Left ventricle myocardium superior (tissue), 1 donor: ENCODE results near the gene PPP1R13L. TPM values are rescaled to one million over a fixed set of nuclear protein-coding genes. Genes with fewer than 3 reads are reported as not detected.
A peak's percentile ranks its signal among the peaks of the same experiment; 100 is the strongest.
"Not testable (repeated sequence)": the region's sequence is repeated elsewhere in the genome, so short reads cannot be mapped to it uniquely, and the experiment has no call there.

ENCODE experiments used
- ATAC-seq: fragments of 200-7000 bp; cut with Tn5 transposase; one replicate; pipeline ENCODE4 v1.9.1; 2020; ENCODE audit warnings: mild to moderate bottlenecking, moderate library complexity
- DNase-seq: peaks from one replicate; pipeline ENCODE4 v3.0.0-alpha.2; 2020
- intact Hi-C: fragments of 100-400 bp; cut with micrococcal nuclease; formaldehyde crosslinking; loops from one replicate; pipeline ENCODE4 v1.11.0; 2022
- total RNA-seq: library from RNA; stranded (reverse); fragmentation: NEBNext Ultra II Directional; extraction: Animal tissue kit (Norgen Biotek cat#: 25700); gene quantifications from one replicate; pipeline ENCODE4 v1.2.1, GENCODE V29; 2021
- donor health status: DM: no; HTN: yes; CAD: no; lungs with severe emphysema.

The PPP1R13L gene
- total RNA-seq, 1 donor from 2014 or later, result 222 TPM

- ATAC-seq (no peak), DNase-seq (peak; percentile 39)
- intact Hi-C loops, result no loop called here
Measured at GRCh38 chr19:45408830-45409556, 4.1 kb upstream of the PPP1R13L start.

GRCh38 chr19:45408121-45408520 is 3.3 kb upstream of the PPP1R13L start:
- intact Hi-C loops, result no loop called here
- DNase-seq (no peak), ATAC-seq (no peak)

GRCh38 chr19:45407585-45407984 is 2.7 kb upstream of the PPP1R13L start:
- intact Hi-C loops, DNase-seq, ATAC-seq: not testable (repeated sequence)

- ATAC-seq (no peak), DNase-seq (no peak)
- intact Hi-C loops, result no loop called here
Measured at GRCh38 chr19:45407091-45407375, 2.2 kb upstream of the PPP1R13L start.

GRCh38 chr19:45406226-45407090 is 1.6 kb upstream of the PPP1R13L start, which contains the start of gene POLR1G:
POLR1G (plus strand) TSS chr19:45406644; CDS start chr19:45406697, 53 bp downstream.
- peak; percentile 83 for DNase-seq
- intact Hi-C loops, result no loop called here
- ATAC-seq, result peak; percentile 53

- ATAC-seq, result peak; percentile 65
- peak; percentile 92 for DNase-seq
- intact Hi-C loops, result no loop called here
Measured at GRCh38 chr19:45405435-45406225, 761 bp upstream of the PPP1R13L start.

GRCh38 chr19:45403781-45404556 is 900 bp downstream of the PPP1R13L start:
- ATAC-seq (peak; percentile 58), DNase-seq (peak; percentile 86)
- intact Hi-C loops, result no loop called here

GRCh38 chr19:45403272-45403671 is 1.6 kb downstream of the PPP1R13L start:
- intact Hi-C loops, result no loop called here
- no peak for DNase-seq

GRCh38 chr19:45402298-45403061 is 2.4 kb downstream of the PPP1R13L start:
- ATAC-seq, result peak; percentile 7

More at GRCh38 chr19:45403272-45403671, 1.6 kb downstream of the PPP1R13L start:
- peak; percentile 1 for ATAC-seq

GRCh38 chr19:45401815-45402214 is 3.1 kb downstream of the PPP1R13L start:
- no peak for ATAC-seq
- no peak for DNase-seq
- intact Hi-C loops, result no loop called here

More at GRCh38 chr19:45402298-45403061, 2.4 kb downstream of the PPP1R13L start:
- peak; percentile 77 for DNase-seq
- intact Hi-C loops, result no loop called here

- intact Hi-C loops, result no loop called here
- no peak for ATAC-seq
- no peak for DNase-seq
Measured at GRCh38 chr19:45400192-45400591, 4.7 kb downstream of the PPP1R13L start.

- DNase-seq (no peak), ATAC-seq (no peak)
- intact Hi-C loops, result no loop called here
Measured at GRCh38 chr19:45395821-45396617, 8.8 kb downstream of the PPP1R13L start.

- ATAC-seq, result no peak
- no peak for DNase-seq
Measured at GRCh38 chr19:45391871-45392665, 12.8 kb downstream of the PPP1R13L start.

GRCh38 chr19:45391346-45391745 is 13.5 kb downstream of the PPP1R13L start:
- no peak for DNase-seq
- intact Hi-C loops, result no loop called here

More at GRCh38 chr19:45391871-45392665, 12.8 kb downstream of the PPP1R13L start:
- intact Hi-C loops, result no loop called here

GRCh38 chr19:45385392-45386221 is 19.3 kb downstream of the PPP1R13L start:
- DNase-seq (no peak), ATAC-seq (peak; percentile 51)
- intact Hi-C loops, result no loop called here

More at GRCh38 chr19:45391346-45391745, 13.5 kb downstream of the PPP1R13L start:
- ATAC-seq, result peak; percentile 4

GRCh38 chr19:45382426-45382825 is 22.4 kb downstream of the PPP1R13L start:
- intact Hi-C loops, result no loop called here
- no peak for DNase-seq
- ATAC-seq, result no peak
